Mesenchymal stem cell (in vitro differentiated cells and primary cell): Measurements from ENCODE around the gene AFDN.

Experiments
- DNase-seq: peaks from one replicate; pipeline ENCODE4 v3.0.0-alpha.2; 2013
- H2AFZ ChIP-seq: one replicate; pipeline ENCODE4 v1.6.1; 2013; ENCODE audit warnings: low read depth, mild to moderate bottlenecking, control low read depth, inconsistent platforms, low read length, moderate library complexity
- H2AK5ac ChIP-seq: 2 replicates; pipeline ENCODE4 v1.6.1; 2013; ENCODE audit warnings: low read length, moderate library complexity, mild to moderate bottlenecking, inconsistent platforms; ENCODE audit not compliant: severe bottlenecking
- H2BK120ac ChIP-seq: one replicate; pipeline ENCODE4 v1.6.1; 2013; ENCODE audit warnings: low read depth, mild to moderate bottlenecking, inconsistent platforms, low read length, moderate library complexity
- H2BK12ac ChIP-seq, 2 experiments: one replicate each; pipeline ENCODE4 v1.6.1; 2013; ENCODE audit warnings: inconsistent platforms in 2 of 2, low read length in 2 of 2, mild to moderate bottlenecking in 2 of 2, moderate library complexity in 2 of 2, control low read depth in 1 of 2
- H2BK15ac ChIP-seq: one replicate; pipeline ENCODE4 v1.6.1; 2013; ENCODE audit warnings: mild to moderate bottlenecking, low read depth, inconsistent platforms; ENCODE audit not compliant: poor library complexity, severe bottlenecking
- H2BK5ac ChIP-seq: 2 replicates; pipeline ENCODE4 v1.6.1; 2013; ENCODE audit warnings: low read depth, mild to moderate bottlenecking, low read length, control low read depth, inconsistent platforms; ENCODE audit not compliant: poor library complexity, severe bottlenecking
- H3K14ac ChIP-seq, 2 experiments: one replicate each; pipeline ENCODE4 v1.6.1; 2013; ENCODE audit warnings: inconsistent platforms in 2 of 2, low read length in 2 of 2, control low read depth in 1 of 2, mild to moderate bottlenecking in 1 of 2, moderate library complexity in 1 of 2
- H3K18ac ChIP-seq, 2 experiments: one replicate each; pipeline ENCODE4 v1.6.1; 2013; ENCODE audit warnings: inconsistent platforms in 2 of 2, low read length in 2 of 2, control low read depth in 1 of 2, low read depth in 1 of 2, mild to moderate bottlenecking in 1 of 2
- H3K23ac ChIP-seq, 2 experiments: one replicate each; pipeline ENCODE4 v1.6.1; 2013; ENCODE audit warnings: inconsistent platforms in 2 of 2, low read length in 2 of 2, mild to moderate bottlenecking in 2 of 2, moderate library complexity in 2 of 2, control low read depth in 1 of 2
- H3K27ac ChIP-seq: 2 replicates; pipeline ENCODE4 v1.5.1; 2013; ENCODE audit warnings: mild to moderate bottlenecking, moderate library complexity, low read length, control low read depth, inconsistent platforms; ENCODE audit not compliant: poor library complexity, severe bottlenecking
- H3K27me3 ChIP-seq, 2 experiments: 2 replicates each; pipeline versions ENCODE4 v1.6.1 to v1.7.0; 2013; ENCODE audit warnings: low read length in 2 of 2, mild to moderate bottlenecking in 2 of 2, moderate library complexity in 2 of 2, control low read depth in 1 of 2, inconsistent platforms in 1 of 2; ENCODE audit not compliant: control insufficient read depth in 1 of 2, insufficient read depth in 1 of 2
- H3K36me3 ChIP-seq, 2 experiments: 2 replicates each; pipeline versions ENCODE4 v1.6.1 to v1.7.0; 2013; ENCODE audit warnings: low read length in 2 of 2, control low read depth in 1 of 2, inconsistent platforms in 1 of 2, low read depth in 1 of 2, mild to moderate bottlenecking in 1 of 2; ENCODE audit not compliant: insufficient read depth in 2 of 2, control insufficient read depth in 1 of 2
- H3K4ac ChIP-seq, 2 experiments: one replicate each; pipeline ENCODE4 v1.6.1; 2013; ENCODE audit warnings: inconsistent platforms in 2 of 2, low read length in 2 of 2, mild to moderate bottlenecking in 2 of 2, moderate library complexity in 2 of 2, control low read depth in 1 of 2, low read depth in 1 of 2
- H3K4me1 ChIP-seq: 2 replicates; pipeline ENCODE4 v1.6.1; 2013; ENCODE audit warnings: low read depth, low read length, control low read depth; ENCODE audit not compliant: control insufficient read depth, insufficient read depth
- H3K4me2 ChIP-seq: 2 replicates; pipeline ENCODE4 v1.6.1; 2013; ENCODE audit warnings: low read length, mild to moderate bottlenecking, inconsistent platforms; ENCODE audit not compliant: poor library complexity, severe bottlenecking
- H3K4me3 ChIP-seq, 2 experiments: 2 replicates each; pipeline versions ENCODE4 v1.5.1 to v1.7.0; 2013; ENCODE audit warnings: low read length in 2 of 2, mild to moderate bottlenecking in 2 of 2, control low read depth in 1 of 2, low read depth in 1 of 2; ENCODE audit not compliant: insufficient read depth in 1 of 2
- H3K79me1 ChIP-seq: replicated peaks from 2 replicates; pipeline ENCODE4 v1.6.1; 2013; ENCODE audit warnings: mild to moderate bottlenecking, control low read depth, low read length, inconsistent platforms; ENCODE audit not compliant: poor library complexity, severe bottlenecking
- H3K9ac ChIP-seq: 2 replicates; pipeline ENCODE4 v1.7.0; 2013; ENCODE audit warnings: mild to moderate bottlenecking, low read length, moderate library complexity
- H3K9me3 ChIP-seq: 2 replicates; pipeline ENCODE4 v1.7.0; 2013; ENCODE audit warnings: mild to moderate bottlenecking, low read length; ENCODE audit not compliant: control insufficient read depth
- H4K8ac ChIP-seq: one replicate; pipeline ENCODE4 v1.6.1; 2013; ENCODE audit warnings: inconsistent platforms, mild to moderate bottlenecking, low read length, moderate library complexity
- H4K91ac ChIP-seq: one replicate; pipeline ENCODE4 v1.6.1; 2013; ENCODE audit warnings: mild to moderate bottlenecking, low read length, inconsistent platforms
- WGBS: methylation state at CpG from one replicate; pipeline ENCODE4 v1.1.7; 2013; ENCODE audit warnings: mixed read lengths; 5-methylcytosine and 5-hydroxymethylcytosine counted together

The AFDN gene

DNA sequence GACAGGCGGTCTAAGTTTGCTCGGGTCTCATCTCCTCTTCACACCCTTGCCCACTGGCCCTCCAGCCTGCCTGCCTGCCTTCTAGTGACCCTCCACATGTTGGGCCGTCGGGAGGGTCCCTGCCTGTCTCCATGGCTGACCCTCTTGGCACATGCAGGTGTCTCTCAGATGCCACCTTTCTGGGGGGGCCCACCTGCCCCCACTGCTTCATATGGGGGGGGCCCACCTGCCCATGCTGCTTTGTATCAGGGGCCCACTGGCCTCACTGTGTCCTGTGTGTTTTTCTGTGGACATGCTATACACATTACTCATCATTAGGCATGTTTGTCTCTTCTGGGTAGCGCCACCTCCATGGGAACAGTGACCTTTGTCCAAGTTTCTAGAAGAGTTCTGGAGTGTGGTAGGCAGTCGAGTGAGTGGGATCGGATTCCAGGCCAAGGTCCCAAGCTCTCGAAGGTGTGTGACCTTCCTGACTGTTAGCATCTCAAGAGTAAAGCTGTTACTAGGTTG lies 130.3 kb downstream of the AFDN start:
- DNase-seq: peak; percentile 40
- H2AFZ ChIP-seq: no peak overlapping the region

DNA sequence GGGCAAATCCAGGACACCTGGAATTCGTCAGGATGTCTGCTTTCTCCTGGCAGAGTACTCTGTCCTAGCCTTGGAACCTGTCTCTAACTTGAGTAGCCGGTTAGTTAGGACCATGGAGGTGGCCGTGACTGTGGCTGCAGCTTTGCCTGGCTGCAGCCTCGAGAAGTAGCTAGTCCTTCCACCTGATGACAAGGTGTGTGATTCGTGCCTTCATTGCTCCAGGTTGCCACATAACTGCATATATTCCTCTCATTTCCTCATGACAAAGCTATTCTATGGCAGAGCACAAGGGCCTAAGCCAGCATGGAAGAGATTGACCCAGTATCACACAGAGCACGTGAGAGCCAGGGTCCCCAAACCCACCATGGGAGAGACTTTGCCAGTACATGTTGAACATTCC lies 130.9 kb downstream of the AFDN start:
- WGBS: 97% methylated on average over 6 of the region's 6 CpGs

More for the DNA sequence above, 130.3 kb downstream of the AFDN start:
- Histone ChIP-seq H2BK12ac (peak overlapping the region in 1 of 2 experiments; percentile 28), H3K79me1 (peaks cover 22% of the 10 kb centered on the region), H3K36me3 (peaks cover 5 to 7% of the 10 kb centered on the region in 2 experiments), H3K27ac (no peak overlapping the region), H3K4ac (no peak overlapping the region), H2AK5ac (no peak overlapping the region), H4K8ac (no peak overlapping the region), H2BK120ac (no peak overlapping the region), H3K9ac (no peak overlapping the region), H2BK15ac (no peak overlapping the region), H2BK5ac (no peak overlapping the region), H4K91ac (peak overlapping the region; percentile 28), H3K9me3 (no peaks in the 10 kb centered on the region), H3K18ac (peak overlapping the region in 1 of 2 experiments; percentile 74), H3K4me1 (peaks cover 17% of the 10 kb centered on the region), H3K27me3 (no peaks in the 10 kb centered on the region), H3K23ac (peak overlapping the region in 1 of 2 experiments; percentile 31), H3K4me3 (no peak overlapping the region), H3K14ac (peak overlapping the region in 1 of 2 experiments; percentile 46), H3K4me2 (no peak overlapping the region)
- WGBS: 74% methylated on average over 8 of the region's 8 CpGs

DNA sequence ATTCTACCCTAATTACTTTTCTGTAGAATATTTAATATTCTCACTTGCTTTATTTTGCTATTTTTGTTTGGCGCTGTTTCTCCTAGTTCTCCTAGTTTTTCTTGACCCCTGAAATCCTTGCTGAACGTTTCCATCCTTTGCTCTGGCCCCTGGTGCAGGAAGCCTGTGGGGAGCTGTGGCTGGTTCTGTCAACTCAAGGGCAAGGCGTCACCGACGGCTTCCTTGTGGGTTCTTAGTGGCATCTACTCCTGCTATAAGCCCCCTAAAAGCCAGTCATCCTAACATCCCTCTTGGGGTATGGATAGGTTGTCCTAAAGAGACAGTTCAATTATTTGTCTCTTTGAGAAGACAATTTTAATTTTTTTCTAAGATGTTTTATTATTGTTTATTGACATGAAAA lies 133.9 kb downstream of the AFDN start:
- H2BK15ac ChIP-seq: no peak overlapping the region
- no peak overlapping the region for H3K9ac ChIP-seq
- H2BK5ac ChIP-seq: no peak overlapping the region
- H2BK120ac ChIP-seq: no peak overlapping the region
- no peak overlapping the region for H2AK5ac ChIP-seq
- no peak overlapping the region for H3K23ac ChIP-seq
- H3K18ac ChIP-seq: no peak overlapping the region
- no peak overlapping the region for H3K4me3 ChIP-seq
- no peaks in the 10 kb centered on the region for H3K9me3 ChIP-seq
- no peak overlapping the region for H3K4me2 ChIP-seq
- no peak overlapping the region for H3K27ac ChIP-seq
- H3K79me1 ChIP-seq: peaks cover 27% of the 10 kb centered on the region
- H3K27me3 ChIP-seq: no peaks in the 10 kb centered on the region
- H3K14ac ChIP-seq: no peak overlapping the region
- H3K36me3 ChIP-seq: peaks cover 16 to 27% of the 10 kb centered on the region in 2 experiments
- no peak overlapping the region for H2BK12ac ChIP-seq
- H4K8ac ChIP-seq: no peak overlapping the region
- no peak overlapping the region for H3K4ac ChIP-seq
- no peak for DNase-seq
- WGBS: 93% methylated on average over 5 of the region's 5 CpGs
- H2AFZ ChIP-seq: no peak overlapping the region
- no peak overlapping the region for H4K91ac ChIP-seq
- H3K4me1 ChIP-seq: peaks cover 19% of the 10 kb centered on the region

More for the DNA sequence above, 130.9 kb downstream of the AFDN start:
- Histone ChIP-seq H3K4me3 (no peak overlapping the region), H2BK120ac (no peak overlapping the region), H3K18ac (no peak overlapping the region), H3K79me1 (peaks cover 24% of the 10 kb centered on the region), H3K14ac (no peak overlapping the region), H3K9ac (no peak overlapping the region), H3K23ac (no peak overlapping the region), H3K4ac (no peak overlapping the region), H3K27me3 (no peaks in the 10 kb centered on the region), H2BK5ac (no peak overlapping the region), H4K91ac (no peak overlapping the region), H3K4me2 (no peak overlapping the region), H2BK12ac (peak overlapping the region in 1 of 2 experiments; percentile 47), H2AFZ (no peak overlapping the region), H3K36me3 (peaks cover 6 to 8% of the 10 kb centered on the region in 2 experiments), H3K4me1 (peaks cover 17% of the 10 kb centered on the region), H2BK15ac (no peak overlapping the region), H3K27ac (no peak overlapping the region), H4K8ac (no peak overlapping the region), H3K9me3 (no peaks in the 10 kb centered on the region), H2AK5ac (peak overlapping the region; percentile 69)
- no peak for DNase-seq

DNA sequence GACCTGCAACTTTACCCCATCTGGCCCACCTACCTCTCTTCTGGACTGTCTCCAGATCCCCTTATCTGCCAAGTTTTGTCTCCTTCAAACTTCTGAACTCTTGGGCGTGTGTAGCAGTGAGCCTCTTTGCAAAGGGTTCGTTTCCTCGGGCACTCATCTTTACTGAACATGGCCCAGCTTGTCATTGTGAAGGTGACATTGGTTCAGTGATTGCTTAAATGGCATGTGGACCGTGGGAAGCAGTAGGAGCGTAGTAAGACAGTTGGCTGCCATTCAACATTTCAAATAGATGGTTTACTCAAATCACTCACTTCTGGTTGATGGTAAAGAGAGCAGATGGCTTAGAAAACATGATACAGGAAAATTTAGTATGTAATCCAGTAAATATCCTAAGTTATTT lies 136.0 kb downstream of the AFDN start:
- H3K27me3 ChIP-seq: no peaks in the 10 kb centered on the region
- no peak overlapping the region for H3K4ac ChIP-seq
- no peak overlapping the region for H3K23ac ChIP-seq
- no peak for DNase-seq
- H3K9ac ChIP-seq: no peak overlapping the region
- no peak overlapping the region for H2BK120ac ChIP-seq
- H2BK15ac ChIP-seq: no peak overlapping the region
- H3K79me1 ChIP-seq: peaks cover 17% of the 10 kb centered on the region
- H2AFZ ChIP-seq: no peak overlapping the region
- H4K91ac ChIP-seq: no peak overlapping the region
- H3K9me3 ChIP-seq: no peaks in the 10 kb centered on the region
- no peak overlapping the region for H2AK5ac ChIP-seq
- no peak overlapping the region for H2BK5ac ChIP-seq
- peaks cover 26 to 46% of the 10 kb centered on the region in 2 experiments for H3K36me3 ChIP-seq
- no peak overlapping the region for H3K18ac ChIP-seq
- no peak overlapping the region for H3K27ac ChIP-seq
- peaks cover 6% of the 10 kb centered on the region for H3K4me1 ChIP-seq
- no peak overlapping the region for H3K4me3 ChIP-seq
- no peak overlapping the region for H2BK12ac ChIP-seq
- H3K4me2 ChIP-seq: no peak overlapping the region
- no peak overlapping the region for H3K14ac ChIP-seq
- WGBS: 96% methylated on average over 5 of the region's 5 CpGs
- H4K8ac ChIP-seq: no peak overlapping the region
